Activated effector memory CD4-positive, alpha-beta T cell treated with Interleukin-2 at 50 U/mL for 16 hours (primary cell): Measurements from ENCODE around the gene PLGRKT.
"Not testable (repeated sequence)": the region's sequence is repeated elsewhere in the genome, so short reads cannot be mapped to it uniquely, and the experiment has no call there.

Experiments used
- DNase-seq: peaks from one replicate; pipeline ENCODE4 v3.0.0-alpha.2; 2020

Gene PLGRKT

GRCh38 chr9:5364294-5365024 is 73.3 kb downstream of the PLGRKT start:
- no peak for DNase-seq

- DNase-seq: no peak
These were observed 76.3 kb downstream of the PLGRKT start for GRCh38 chr9:5361326-5362010.

GRCh38 chr9:5360341-5360740 is 77.4 kb downstream of the PLGRKT start:
- DNase-seq: no peak

GRCh38 chr9:5357431-5358105 is 80.2 kb downstream of the PLGRKT start:
- no peak for DNase-seq

- no peak for DNase-seq
These were observed 81.9 kb downstream of the PLGRKT start for GRCh38 chr9:5355817-5356216.

- DNase-seq: no peak
These were observed 82.5 kb downstream of the PLGRKT start for GRCh38 chr9:5355226-5355625.

- no peak for DNase-seq
These were observed 83.5 kb downstream of the PLGRKT start for GRCh38 chr9:5354184-5354583.

GRCh38 chr9:5352637-5353248 is 85.0 kb downstream of the PLGRKT start:
- DNase-seq: no peak

GRCh38 chr9:5338992-5339981 is 98.4 kb downstream of the PLGRKT start, which contains the start of gene RLN1:
Gene RLN1, minus strand, starts transcription at chr9:5339876. Its CDS starts 130 bp downstream, at chr9:5339746.
- peak; percentile 8 for DNase-seq

GRCh38 chr9:5336688-5337087 is 101.0 kb downstream of the PLGRKT start:
- peak; percentile 16 for DNase-seq

GRCh38 chr9:5331276-5331675 is 106.4 kb downstream of the PLGRKT start:
- not testable (repeated sequence) for DNase-seq

GRCh38 chr9:5326893-5327548 is 110.7 kb downstream of the PLGRKT start:
- DNase-seq: peak; percentile 32

GRCh38 chr9:5326187-5326586 is 111.5 kb downstream of the PLGRKT start:
- DNase-seq: no peak

GRCh38 chr9:5321601-5322000 is 116.1 kb downstream of the PLGRKT start:
- not testable (repeated sequence) for DNase-seq

GRCh38 chr9:5321058-5321457 is 116.7 kb downstream of the PLGRKT start:
- DNase-seq: no peak

GRCh38 chr9:5316406-5316805 is 121.3 kb downstream of the PLGRKT start:
- DNase-seq: not testable (repeated sequence)

GRCh38 chr9:5315187-5315923 is 122.4 kb downstream of the PLGRKT start:
- no peak for DNase-seq

GRCh38 chr9:5310851-5311250 is 126.9 kb downstream of the PLGRKT start:
- no peak for DNase-seq
